ENCODE data around the gene DDA1. TPM values are rescaled to one million over a fixed set of nuclear protein-coding genes. Genes with fewer than 3 reads are reported as not detected.
"Not testable (repeated sequence)": the region's sequence is repeated elsewhere in the genome, so short reads cannot be mapped to it uniquely, and the experiment has no call there.

Gene DDA1
- total RNA-seq (2014; rRNA removed; shearing (Covaris generic)), result 14.0 and 14.1 TPM in 2 replicates
- 19.8 and 20.5 TPM in 2 replicates for polyA plus RNA-seq (2015; cell fraction: cytosol; rRNA removed)
- polyA plus RNA-seq (2015; cell fraction: nucleus; rRNA removed), result 13.1 and 29.2 TPM in 2 replicates

- peak; percentile 99 for DNase-seq (ENCODE audit: low read depth, low spot score)
- in situ Hi-C loops (cut with HindIII; ENCODE audit: low pct_unique_long_range_greater_than_20kb, low sequenced_read_pairs), result no loop called here
Observed at GRCh38 chr19:17309198-17309964, at the start of gene DDA1. Gene DDA1 (plus strand): TSS chr19:17309563. CDS start chr19:17309655, 92 bp downstream.

GRCh38 chr19:17259934-17260333, 49.4 kb upstream of the DDA1 start:
- in situ Hi-C loops (cut with HindIII; ENCODE audit: low pct_unique_long_range_greater_than_20kb, low sequenced_read_pairs), result no loop called here
- DNase-seq (ENCODE audit: low read depth, low spot score), result no peak

GRCh38 chr19:17260842-17261325, 48.5 kb upstream of the DDA1 start:
- in situ Hi-C loops (cut with HindIII; ENCODE audit: low pct_unique_long_range_greater_than_20kb, low sequenced_read_pairs), result no loop called here
- peak; percentile 86 for DNase-seq (ENCODE audit: low read depth, low spot score)

GRCh38 chr19:17262557-17262956, 46.8 kb upstream of the DDA1 start:
- in situ Hi-C loops (cut with HindIII; ENCODE audit: low pct_unique_long_range_greater_than_20kb, low sequenced_read_pairs), result no loop called here

GRCh38 chr19:17263712-17264640, 45.4 kb upstream of the DDA1 start:
- in situ Hi-C loops (cut with HindIII; ENCODE audit: low pct_unique_long_range_greater_than_20kb, low sequenced_read_pairs), result no loop called here

More at GRCh38 chr19:17262557-17262956, 46.8 kb upstream of the DDA1 start:
- DNase-seq (ENCODE audit: low read depth, low spot score), result no peak

GRCh38 chr19:17264641-17264979, 44.8 kb upstream of the DDA1 start, which contains the start of gene USHBP1:
Gene USHBP1 (minus strand): TSS chr19:17264745. CDS start chr19:17264299, 446 bp downstream.
- no peak for DNase-seq (ENCODE audit: low read depth, low spot score)
- in situ Hi-C loops (cut with HindIII; ENCODE audit: low pct_unique_long_range_greater_than_20kb, low sequenced_read_pairs), result no loop called here

More at GRCh38 chr19:17263712-17264640, 45.4 kb upstream of the DDA1 start:
- no peak for DNase-seq (ENCODE audit: low read depth, low spot score)

GRCh38 chr19:17266026-17266425, 43.3 kb upstream of the DDA1 start:
- in situ Hi-C loops (cut with HindIII; ENCODE audit: low pct_unique_long_range_greater_than_20kb, low sequenced_read_pairs), result no loop called here
- no peak for DNase-seq (ENCODE audit: low read depth, low spot score)

- DNase-seq (ENCODE audit: low read depth, low spot score), result no peak
- in situ Hi-C loops (cut with HindIII; ENCODE audit: low pct_unique_long_range_greater_than_20kb, low sequenced_read_pairs), result no loop called here
Observed at GRCh38 chr19:17266589-17266974, 42.8 kb upstream of the DDA1 start.

- in situ Hi-C loops (cut with HindIII; ENCODE audit: low pct_unique_long_range_greater_than_20kb, low sequenced_read_pairs), result no loop called here
- peak; percentile 97 for DNase-seq (ENCODE audit: low read depth, low spot score)
Observed at GRCh38 chr19:17266975-17267788, 42.2 kb upstream of the DDA1 start, which contains the start of gene BABAM1. Gene BABAM1 (plus strand): TSS chr19:17267443. CDS start chr19:17268807, 1,364 bp downstream.

- DNase-seq (ENCODE audit: low read depth, low spot score), result no peak
- in situ Hi-C loops (cut with HindIII; ENCODE audit: low pct_unique_long_range_greater_than_20kb, low sequenced_read_pairs), result no loop called here
Observed at GRCh38 chr19:17268754-17269153, 40.6 kb upstream of the DDA1 start.

GRCh38 chr19:17274892-17275291, 34.5 kb upstream of the DDA1 start:
- DNase-seq (ENCODE audit: low read depth, low spot score); in situ Hi-C loops (cut with HindIII; ENCODE audit: low pct_unique_long_range_greater_than_20kb, low sequenced_read_pairs): not testable (repeated sequence)

GRCh38 chr19:17275441-17276175, 33.8 kb upstream of the DDA1 start:
- DNase-seq (ENCODE audit: low read depth, low spot score), result no peak
- in situ Hi-C loops (cut with HindIII; ENCODE audit: low pct_unique_long_range_greater_than_20kb, low sequenced_read_pairs), result no loop called here

- in situ Hi-C loops (cut with HindIII; ENCODE audit: low pct_unique_long_range_greater_than_20kb, low sequenced_read_pairs), result no loop called here
- no peak for DNase-seq (ENCODE audit: low read depth, low spot score)
Observed at GRCh38 chr19:17279436-17279835, 29.9 kb upstream of the DDA1 start.

GRCh38 chr19:17281391-17282304, 27.7 kb upstream of the DDA1 start, which contains the start of gene ANKLE1:
Gene ANKLE1 (plus strand): TSS chr19:17281901. CDS start chr19:17281921, 20 bp downstream.
- in situ Hi-C loops (cut with HindIII; ENCODE audit: low pct_unique_long_range_greater_than_20kb, low sequenced_read_pairs), result no loop called here
- peak; percentile 51 for DNase-seq (ENCODE audit: low read depth, low spot score)

GRCh38 chr19:17282488-17283125, 26.8 kb upstream of the DDA1 start:
- peak; percentile 73 for DNase-seq (ENCODE audit: low read depth, low spot score)
- in situ Hi-C loops (cut with HindIII; ENCODE audit: low pct_unique_long_range_greater_than_20kb, low sequenced_read_pairs), result no loop called here
